Activated gamma-delta T cell (primary cell): ENCODE measurements around the gene PDE6A.

Experiments
- DNase-seq: peaks from one replicate; lab custom pipeline; 2025; lab: John Stamatoyannopoulos, UW
- total RNA-seq, 2 donors: gene quantifications; one replicate each; lab custom pipeline; 2026; lab: John Stamatoyannopoulos, UW

Gene PDE6A
- total RNA-seq = 0 reads per million in 2 donors

GRCh38 chr5:149944666-149945065, at the start of gene PDE6A:
Gene PDE6A, minus strand, starts transcription at chr5:149944793. Its CDS starts 120 bp downstream, at chr5:149944673.
- DNase-seq = no peak

DNA sequence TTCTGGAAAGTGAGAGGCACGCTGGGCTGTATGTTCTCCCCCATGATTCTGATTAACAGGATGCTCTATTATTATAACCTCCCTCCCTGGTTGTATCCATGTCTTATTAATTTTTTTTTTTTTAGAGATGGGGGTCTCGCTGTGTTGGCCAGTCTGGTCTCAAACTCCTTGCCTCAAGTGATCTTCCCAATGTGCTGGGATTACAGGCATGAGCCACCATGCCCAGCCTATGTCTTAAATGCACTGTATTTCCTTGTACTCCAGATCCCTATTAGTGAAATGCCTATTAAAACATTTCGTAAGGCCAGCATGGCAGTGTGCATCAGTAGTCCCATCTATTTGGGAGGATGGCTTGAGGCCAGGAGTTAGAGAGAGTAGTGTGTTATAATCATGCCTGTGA, 48.9 kb upstream of the PDE6A start:
- no peak for DNase-seq

- no peak for DNase-seq
Measured at GRCh38 chr5:149990518-149991376, 46.2 kb upstream of the PDE6A start.

GRCh38 chr5:149988126-149988525, 43.5 kb upstream of the PDE6A start:
- no peak for DNase-seq

GRCh38 chr5:149982505-149982904, 37.9 kb upstream of the PDE6A start:
- DNase-seq = no peak

DNA sequence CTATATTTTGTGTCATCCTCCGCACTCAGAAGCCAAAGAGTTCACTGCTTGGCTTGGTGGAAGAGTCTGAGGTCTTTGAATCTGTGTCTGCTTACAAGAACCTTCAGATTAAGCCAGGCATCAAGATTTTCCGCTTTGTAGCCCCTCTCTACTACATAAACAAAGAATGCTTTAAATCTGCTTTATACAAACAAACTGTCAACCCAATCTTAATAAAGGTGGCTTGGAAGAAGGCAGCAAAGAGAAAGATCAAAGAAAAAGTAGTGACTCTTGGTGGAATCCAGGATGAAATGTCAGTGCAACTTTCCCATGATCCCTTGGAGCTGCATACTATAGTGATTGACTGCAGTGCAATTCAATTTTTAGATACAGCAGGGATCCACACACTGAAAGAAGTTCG, 36.6 kb upstream of the PDE6A start:
- no peak for DNase-seq

DNA sequence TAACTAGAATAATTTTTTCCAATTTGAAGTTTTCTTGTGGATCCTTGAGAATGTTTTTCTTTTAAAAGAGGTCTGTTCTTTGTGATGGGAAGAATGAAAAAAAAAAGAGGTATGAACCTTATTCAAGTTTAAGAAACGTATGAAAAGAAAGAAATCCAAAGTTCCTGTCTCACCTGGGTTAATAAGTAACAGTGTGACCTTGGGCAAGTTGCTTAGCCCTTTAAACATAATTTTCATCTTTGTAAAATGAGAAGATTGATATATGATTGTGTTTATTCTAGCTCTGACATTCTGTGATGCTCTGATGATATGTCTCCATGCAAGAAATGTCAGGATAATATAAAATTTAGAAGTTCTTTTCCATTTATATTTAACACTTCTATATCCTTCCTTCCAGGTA, 35.3 kb upstream of the PDE6A start:
- DNase-seq = no peak

GRCh38 chr5:149975409-149975808, 30.8 kb upstream of the PDE6A start:
- no peak for DNase-seq

GRCh38 chr5:149969181-149969930, 24.8 kb upstream of the PDE6A start:
- DNase-seq = no peak

GRCh38 chr5:149966946-149967345, 22.4 kb upstream of the PDE6A start:
- no peak for DNase-seq

- no peak for DNase-seq
Measured at GRCh38 chr5:149963729-149964128, 19.1 kb upstream of the PDE6A start.

GRCh38 chr5:149962601-149963300, 18.2 kb upstream of the PDE6A start:
- no peak for DNase-seq

GRCh38 chr5:149961957-149962409, 17.4 kb upstream of the PDE6A start:
- DNase-seq = no peak

DNA sequence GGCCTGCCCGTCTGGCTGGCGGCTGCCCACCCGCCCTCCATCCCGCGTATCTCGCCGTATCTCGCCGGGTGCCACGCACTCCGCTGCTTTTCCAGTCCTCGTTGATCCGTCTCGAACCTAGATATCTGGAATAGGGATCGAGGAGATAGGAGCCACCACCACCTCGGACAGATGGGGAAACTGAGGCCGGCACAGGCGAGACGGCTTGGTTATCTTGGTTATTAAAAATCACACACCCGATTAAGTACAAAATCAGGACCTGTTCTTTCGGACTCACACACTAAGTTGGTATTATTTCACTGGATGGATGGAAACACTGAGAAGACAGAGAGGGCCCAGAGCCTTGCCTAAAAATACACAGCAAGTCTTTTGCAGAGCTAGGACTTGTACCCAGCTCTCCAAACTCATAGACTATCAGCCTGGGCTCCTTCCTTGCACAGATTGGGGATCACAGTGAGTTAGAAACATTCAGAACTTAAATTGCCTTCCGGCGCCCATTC, 16.6 kb upstream of the PDE6A start:
- no peak for DNase-seq

DNA sequence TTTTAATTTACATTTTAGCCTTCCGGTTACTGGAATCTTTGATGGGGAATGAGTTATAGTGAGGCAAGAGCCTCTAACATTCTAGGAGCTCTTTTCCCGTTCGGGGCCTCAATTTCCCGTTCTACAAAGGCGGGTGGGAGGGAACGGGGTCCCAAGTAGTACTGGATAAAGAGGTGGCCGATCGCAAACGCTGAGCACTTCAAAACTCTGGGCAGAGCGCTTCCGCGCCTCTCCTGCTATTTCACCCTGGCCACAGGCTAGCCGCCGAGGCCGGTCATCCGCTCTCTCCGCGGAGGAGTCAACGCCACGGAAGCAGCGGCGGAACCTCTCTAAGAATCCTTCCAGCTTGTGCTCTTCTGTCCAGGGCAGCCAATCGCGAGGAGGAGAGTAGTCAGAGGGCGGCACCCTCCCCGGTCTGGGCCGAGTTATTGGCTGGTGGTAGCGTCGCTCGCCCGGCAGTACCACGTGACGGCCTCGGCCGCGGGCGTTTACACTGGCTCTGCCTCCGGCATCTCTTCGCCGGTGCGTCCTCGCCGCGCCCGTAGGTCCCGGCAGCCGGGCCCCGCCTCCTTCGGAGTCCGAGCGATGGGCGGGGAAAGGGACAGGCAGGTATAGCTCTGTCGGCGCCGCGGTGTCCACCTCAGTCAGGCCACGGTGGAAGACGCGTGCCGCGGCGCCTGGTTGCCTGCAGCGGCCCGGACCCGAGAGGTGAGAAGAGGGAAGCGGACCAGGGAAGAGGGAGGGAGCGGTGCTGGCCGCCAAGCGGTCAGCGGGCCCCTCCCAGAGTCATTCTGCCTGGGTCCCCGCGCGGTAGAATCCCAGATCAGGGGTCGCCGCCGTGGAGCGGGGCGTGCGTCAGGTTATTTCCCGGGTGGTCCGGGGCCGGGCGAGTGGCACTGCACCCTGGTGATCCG, 15.9 kb upstream of the PDE6A start, which contains the start of gene SLC26A2:
Gene SLC26A2, plus strand, starts transcription at position 487 of the 914 bp plus-strand sequence. CDS start 16,895 bp downstream, outside the sequence.
- DNase-seq = peak; percentile 84

DNA sequence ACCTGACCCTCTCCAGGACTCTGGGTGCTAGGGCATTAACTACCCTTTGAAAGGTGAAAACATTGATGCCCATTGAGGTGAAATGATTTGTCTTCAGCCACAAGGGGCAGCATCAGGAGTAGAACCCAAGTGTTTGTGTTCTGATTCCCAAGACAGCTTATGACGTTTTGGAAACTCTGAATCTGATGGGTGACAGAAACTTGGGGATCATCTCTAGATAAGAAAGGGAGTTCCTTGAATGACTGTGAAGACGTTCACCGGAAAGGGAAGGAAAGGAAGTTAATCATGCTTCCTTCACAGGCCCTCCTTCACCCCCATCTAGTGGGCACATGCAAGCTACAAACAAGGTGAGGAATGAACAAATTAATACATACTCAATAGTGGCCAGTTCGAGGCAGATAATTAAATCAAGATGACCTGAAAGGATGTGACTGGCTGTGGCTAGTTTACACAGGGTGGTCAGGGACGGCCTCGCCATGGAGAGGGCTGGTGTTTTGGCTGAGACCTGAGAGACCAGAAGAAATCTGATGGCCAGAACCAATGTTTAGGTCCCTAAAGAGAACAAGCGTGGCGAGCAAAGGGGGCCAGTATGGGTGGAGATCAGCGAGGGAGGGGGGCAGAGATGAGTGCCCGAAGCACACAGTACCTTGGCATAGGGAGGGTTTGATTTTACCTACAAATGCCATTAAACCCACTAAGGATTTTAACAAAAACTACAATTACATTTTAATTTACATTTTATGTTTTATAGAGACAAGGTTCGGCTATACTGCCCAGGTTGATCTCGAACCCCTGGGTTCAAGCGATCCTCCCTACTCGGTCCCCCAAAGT, 15.0 kb upstream of the PDE6A start:
- no peak for DNase-seq

GRCh38 chr5:149957855-149958254, 13.3 kb upstream of the PDE6A start:
- DNase-seq = no peak

DNA sequence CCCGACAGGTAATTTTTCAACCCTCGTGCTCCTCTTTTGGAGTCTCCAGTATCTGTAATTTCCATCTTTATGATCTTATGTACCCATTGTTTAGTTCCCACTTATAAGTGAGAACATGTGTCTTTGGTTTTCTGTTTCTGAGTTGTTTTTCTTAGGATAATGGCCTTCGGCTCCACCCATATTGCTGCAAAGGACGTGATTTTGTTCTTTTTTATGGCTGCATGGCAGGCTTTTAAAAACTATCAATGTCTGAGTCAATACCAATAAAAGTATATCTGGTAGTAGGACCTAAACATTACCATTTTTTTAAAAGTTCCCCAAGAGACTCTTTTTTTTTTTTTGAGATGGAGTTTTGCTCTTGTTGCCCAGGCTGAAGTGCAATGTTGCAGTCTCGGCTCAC, 12.1 kb upstream of the PDE6A start:
- no peak for DNase-seq

GRCh38 chr5:149954798-149955197, 10.2 kb upstream of the PDE6A start:
- no peak for DNase-seq
